HEK293 (cell line): Measurements from ENCODE around the gene NLRP2B.

Source experiments
- CTCF ChIA-PET: fragments of 350-600 bp; formaldehyde crosslinking; extraction: SDS; loops from one replicate; lab custom pipeline; 2021; ENCODE audit warnings: antibody characterized with exemption; lab: Yijun Ruan, JAX
- POLR2A ChIA-PET: fragments of 300-600 bp; formaldehyde crosslinking; extraction: SDS; loops from one replicate; lab custom pipeline; 2020; ENCODE audit warnings: antibody characterized with exemption, inconsistent platforms; lab: Yijun Ruan, JAX
- H3K27ac ChIP-seq: fragments of 200-500 bp; sonication (Bioruptor generic); 2 replicates; pipeline ENCODE4 v1.5.1; 2014; ENCODE audit warnings: low read depth, low read length, control low read depth, inconsistent platforms; ENCODE audit errors: extremely low read depth
- H3K36me3 ChIP-seq, 2 experiments: fragments of 200-500 bp in 1 of 2; sonication (Bioruptor generic) in 1 of 2; 1 replicate in 1 of 2; 2 replicates in 1 of 2; pipeline ENCODE4 v1.5.1; 2014 to 2017; ENCODE audit warnings: inconsistent platforms in 2 of 2, low read length in 2 of 2; ENCODE audit not compliant: control insufficient read depth in 2 of 2, insufficient read depth in 1 of 2
- H3K4me1 ChIP-seq: fragments of 200-500 bp; sonication (Bioruptor generic); 2 replicates; pipeline ENCODE4 v1.5.1; 2014; ENCODE audit warnings: mild to moderate bottlenecking, low read length, inconsistent platforms; ENCODE audit not compliant: control insufficient read depth, insufficient read depth
- H3K4me3 ChIP-seq: 2 replicates; pipeline ENCODE4 v1.5.1; 2011; ENCODE audit warnings: low read depth, mild to moderate bottlenecking, control low read depth, low read length, moderate library complexity
- H3K9me3 ChIP-seq: fragments of 200-500 bp; sonication (Bioruptor generic); 2 replicates; pipeline ENCODE4 v1.5.1; 2014; ENCODE audit warnings: low read depth, low read length, inconsistent platforms; ENCODE audit not compliant: control insufficient read depth, insufficient read depth
- BCL11A ChIP-seq: fragments of 450-650 bp; formaldehyde crosslinking; IDR thresholded peaks from 2 replicates; pipeline ENCODE4 v1.5.1; 2016; ENCODE audit warnings: low read depth, missing biosample characterization, missing genetic modification characterization
- IKZF3 ChIP-seq: fragments of 450-650 bp; IDR thresholded peaks from 2 replicates; pipeline ENCODE4 v1.5.0; 2018; ENCODE audit warnings: missing biosample characterization, mild to moderate bottlenecking, missing genetic modification characterization, moderate library complexity
- PRDM4 ChIP-seq: fragments of 450-650 bp; formaldehyde crosslinking; IDR thresholded peaks from 2 replicates; pipeline ENCODE4 v1.5.1; 2017; ENCODE audit warnings: missing biosample characterization, missing genetic modification characterization
- SP7 ChIP-seq: fragments of 450-650 bp; formaldehyde crosslinking; IDR thresholded peaks from 2 replicates; pipeline ENCODE4 v1.5.1; 2016; ENCODE audit warnings: missing biosample characterization, missing genetic modification characterization
- ZBTB11 ChIP-seq: fragments of 450-650 bp; formaldehyde crosslinking; conservative IDR thresholded peaks from 2 replicates; pipeline ENCODE4 v1.5.1; 2016; ENCODE audit warnings: low read depth, missing biosample characterization, missing genetic modification characterization
- ZBTB21 ChIP-seq: fragments of 450-650 bp; formaldehyde crosslinking; IDR thresholded peaks from 2 replicates; pipeline ENCODE4 v1.5.1; 2017; ENCODE audit warnings: missing biosample characterization, missing genetic modification characterization
- ZBTB7A ChIP-seq: fragments of 450-650 bp; formaldehyde crosslinking; IDR thresholded peaks from 2 replicates; pipeline ENCODE4 v1.5.1; 2016; ENCODE audit warnings: low read depth, missing biosample characterization, missing genetic modification characterization
- ZNF10 ChIP-seq: fragments of 450-650 bp; formaldehyde crosslinking; IDR thresholded peaks from 2 replicates; pipeline ENCODE4 v1.5.1; 2017; ENCODE audit warnings: missing biosample characterization, missing genetic modification characterization
- ZNF16 ChIP-seq: fragments of 450-650 bp; formaldehyde crosslinking; IDR thresholded peaks from 2 replicates; pipeline ENCODE4 v1.5.1; 2016; ENCODE audit warnings: low read depth, missing biosample characterization, missing genetic modification characterization
- ZNF324 ChIP-seq: fragments of 450-650 bp; formaldehyde crosslinking; IDR thresholded peaks from 2 replicates; pipeline ENCODE4 v1.5.1; 2016; ENCODE audit warnings: missing biosample characterization, missing genetic modification characterization
- ZNF416 ChIP-seq: fragments of 450-650 bp; formaldehyde crosslinking; IDR thresholded peaks from 2 replicates; pipeline ENCODE4 v1.5.1; 2016; ENCODE audit warnings: missing biosample characterization, missing genetic modification characterization
- ZNF624 ChIP-seq: fragments of 450-650 bp; formaldehyde crosslinking; IDR thresholded peaks from 2 replicates; pipeline ENCODE4 v1.5.1; 2017; ENCODE audit warnings: missing biosample characterization, missing genetic modification characterization
- ZSCAN23 ChIP-seq: fragments of 450-650 bp; formaldehyde crosslinking; IDR thresholded peaks from 2 replicates; pipeline ENCODE4 v1.5.1; 2016; ENCODE audit warnings: missing biosample characterization, missing genetic modification characterization
- TF ChIP-seq, protein P1 (sequence below): fragments of 450-650 bp; formaldehyde crosslinking; IDR thresholded peaks from 2 replicates; pipeline ENCODE4 v1.5.1; 2016; ENCODE audit warnings: missing biosample characterization, missing genetic modification characterization
- TF ChIP-seq, protein P2 (sequence below): fragments of 450-650 bp; formaldehyde crosslinking; IDR thresholded peaks from 2 replicates; pipeline ENCODE4 v1.5.1; 2017; ENCODE audit warnings: missing biosample characterization, missing genetic modification characterization
- TF ChIP-seq, protein P3 (sequence below): fragments of 450-650 bp; formaldehyde crosslinking; IDR thresholded peaks from 2 replicates; pipeline ENCODE4 v1.5.1; 2017; ENCODE audit warnings: missing biosample characterization, missing genetic modification characterization

NLRP2B gene

DNA sequence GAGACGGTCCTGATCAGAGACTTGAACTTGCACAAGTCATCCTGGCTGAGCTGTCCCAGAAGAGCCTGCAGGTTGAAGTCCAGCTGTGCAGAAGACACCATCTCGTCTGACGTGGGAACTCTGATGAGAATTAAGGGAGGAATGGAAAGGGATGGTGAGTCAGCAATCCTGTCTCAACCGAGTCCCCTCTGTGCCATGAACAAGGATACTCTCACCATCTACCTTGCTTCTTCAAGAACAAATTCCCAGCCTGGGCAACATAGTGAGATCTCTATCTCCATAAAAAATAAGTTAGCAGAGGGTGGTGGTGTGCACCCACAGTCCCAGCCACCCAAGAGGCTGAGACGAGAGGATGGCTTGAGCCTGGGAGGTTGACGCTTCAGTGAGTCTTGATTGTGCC is at the start of gene NLRP2B:
TSS of gene NLRP2B (minus strand) at position 101 of the 400 bp plus-strand sequence.
- H3K9me3 ChIP-seq: no peaks in the 10 kb centered on the region
- ChIA-PET POLR2A (no interaction called here), CTCF (no interaction called here)
- H3K4me1 ChIP-seq: no peaks in the 10 kb centered on the region
- no peak within 1 kb of the TSS for H3K27ac ChIP-seq
- no peak within 1 kb of the TSS for H3K4me3 ChIP-seq
- TF ChIP-seq SP7 (tag by site-specific recombination): no peak
- TF ChIP-seq ZNF16 (tag by site-specific recombination): no peak
- TF ChIP-seq, protein P1, sequence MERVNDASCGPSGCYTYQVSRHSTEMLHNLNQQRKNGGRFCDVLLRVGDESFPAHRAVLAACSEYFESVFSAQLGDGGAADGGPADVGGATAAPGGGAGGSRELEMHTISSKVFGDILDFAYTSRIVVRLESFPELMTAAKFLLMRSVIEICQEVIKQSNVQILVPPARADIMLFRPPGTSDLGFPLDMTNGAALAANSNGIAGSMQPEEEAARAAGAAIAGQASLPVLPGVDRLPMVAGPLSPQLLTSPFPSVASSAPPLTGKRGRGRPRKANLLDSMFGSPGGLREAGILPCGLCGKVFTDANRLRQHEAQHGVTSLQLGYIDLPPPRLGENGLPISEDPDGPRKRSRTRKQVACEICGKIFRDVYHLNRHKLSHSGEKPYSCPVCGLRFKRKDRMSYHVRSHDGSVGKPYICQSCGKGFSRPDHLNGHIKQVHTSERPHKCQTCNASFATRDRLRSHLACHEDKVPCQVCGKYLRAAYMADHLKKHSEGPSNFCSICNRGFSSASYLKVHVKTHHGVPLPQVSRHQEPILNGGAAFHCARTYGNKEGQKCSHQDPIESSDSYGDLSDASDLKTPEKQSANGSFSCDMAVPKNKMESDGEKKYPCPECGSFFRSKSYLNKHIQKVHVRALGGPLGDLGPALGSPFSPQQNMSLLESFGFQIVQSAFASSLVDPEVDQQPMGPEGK (tag by site-specific recombination): no peak
- no peak for TF ChIP-seq ZSCAN23 (tag by site-specific recombination)
- TF ChIP-seq ZBTB7A (tag by site-specific recombination): no peak
- no peak for TF ChIP-seq BCL11A (tag by site-specific recombination)
- TF ChIP-seq, protein P2, sequence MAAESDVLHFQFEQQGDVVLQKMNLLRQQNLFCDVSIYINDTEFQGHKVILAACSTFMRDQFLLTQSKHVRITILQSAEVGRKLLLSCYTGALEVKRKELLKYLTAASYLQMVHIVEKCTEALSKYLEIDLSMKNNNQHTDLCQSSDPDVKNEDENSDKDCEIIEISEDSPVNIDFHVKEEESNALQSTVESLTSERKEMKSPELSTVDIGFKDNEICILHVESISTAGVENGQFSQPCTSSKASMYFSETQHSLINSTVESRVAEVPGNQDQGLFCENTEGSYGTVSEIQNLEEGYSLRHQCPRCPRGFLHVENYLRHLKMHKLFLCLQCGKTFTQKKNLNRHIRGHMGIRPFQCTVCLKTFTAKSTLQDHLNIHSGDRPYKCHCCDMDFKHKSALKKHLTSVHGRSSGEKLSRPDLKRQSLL (tag by site-specific recombination): no peak
- TF ChIP-seq PRDM4 (tag by site-specific recombination): no peak
- TF ChIP-seq IKZF3: no peak
- TF ChIP-seq ZNF416 (tag by site-specific recombination): no peak
- TF ChIP-seq ZBTB11: no peak
- TF ChIP-seq ZBTB21 (tag by site-specific recombination): no peak
- TF ChIP-seq, protein P3, sequence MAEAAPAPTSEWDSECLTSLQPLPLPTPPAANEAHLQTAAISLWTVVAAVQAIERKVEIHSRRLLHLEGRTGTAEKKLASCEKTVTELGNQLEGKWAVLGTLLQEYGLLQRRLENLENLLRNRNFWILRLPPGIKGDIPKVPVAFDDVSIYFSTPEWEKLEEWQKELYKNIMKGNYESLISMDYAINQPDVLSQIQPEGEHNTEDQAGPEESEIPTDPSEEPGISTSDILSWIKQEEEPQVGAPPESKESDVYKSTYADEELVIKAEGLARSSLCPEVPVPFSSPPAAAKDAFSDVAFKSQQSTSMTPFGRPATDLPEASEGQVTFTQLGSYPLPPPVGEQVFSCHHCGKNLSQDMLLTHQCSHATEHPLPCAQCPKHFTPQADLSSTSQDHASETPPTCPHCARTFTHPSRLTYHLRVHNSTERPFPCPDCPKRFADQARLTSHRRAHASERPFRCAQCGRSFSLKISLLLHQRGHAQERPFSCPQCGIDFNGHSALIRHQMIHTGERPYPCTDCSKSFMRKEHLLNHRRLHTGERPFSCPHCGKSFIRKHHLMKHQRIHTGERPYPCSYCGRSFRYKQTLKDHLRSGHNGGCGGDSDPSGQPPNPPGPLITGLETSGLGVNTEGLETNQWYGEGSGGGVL: no peak
- no peak for TF ChIP-seq ZNF10 (tag by site-specific recombination)
- TF ChIP-seq ZNF624 (tag by site-specific recombination): no peak
- no peak for TF ChIP-seq ZNF324 (tag by site-specific recombination)
- TF ChIP-seq, all 188 proteins: peak for 0
- H3K36me3 ChIP-seq: no peaks in the 10 kb centered on the region
